Common myeloid progenitor, CD34-positive (primary cell): ENCODE measurements around the gene CCDC81.

Source experiments
- CTCF ChIA-PET: fragments of 350-600 bp; sonication (Branson Sonifier 250); formaldehyde crosslinking; loops from one replicate; lab custom pipeline; 2021; ENCODE audit warnings: antibody characterized with exemption; lab: Charles Lee
- POLR2A ChIA-PET: fragments of 350-600 bp; sonication (Branson Sonifier 250); formaldehyde crosslinking; loops from one replicate; lab custom pipeline; 2021; ENCODE audit warnings: antibody characterized with exemption; lab: Charles Lee
- DNase-seq, 3 donors: peaks; one replicate each; pipeline versions ENCODE4 v3.0.0 to v3.0.0-alpha.2; 2013
- H3K27ac ChIP-seq, 2 experiments: 1 replicate in 1 of 2; 2 replicates in 1 of 2; pipeline ENCODE4 v1.7.0; 2013; ENCODE audit warnings: inconsistent platforms in 2 of 2, low read length in 2 of 2, mild to moderate bottlenecking in 2 of 2, low read depth in 1 of 2, moderate library complexity in 1 of 2; ENCODE audit not compliant: severe bottlenecking in 2 of 2, insufficient read depth in 1 of 2, poor library complexity in 1 of 2
- H3K27me3 ChIP-seq, 5 experiments: replicated peaks in 2 of 5; 1 replicate in 3 of 5; 2 replicates in 2 of 5; pipeline versions ENCODE4 v1.6.1 to v1.7.0; 2013; ENCODE audit warnings: low read length in 4 of 5, mild to moderate bottlenecking in 2 of 5, moderate library complexity in 2 of 5, inconsistent platforms in 1 of 5; ENCODE audit not compliant: insufficient read depth in 5 of 5, control insufficient read depth in 4 of 5
- H3K36me3 ChIP-seq, 4 experiments: 1 replicate in 2 of 4; 2 replicates in 2 of 4; pipeline versions ENCODE4 v1.6.1 to v1.7.0; 2013; ENCODE audit warnings: low read length in 3 of 4, control low read depth in 1 of 4, mild to moderate bottlenecking in 1 of 4; ENCODE audit not compliant: control insufficient read depth in 4 of 4, insufficient read depth in 4 of 4
- H3K4me1 ChIP-seq, 4 experiments: 1 replicate in 3 of 4; 2 replicates in 1 of 4; pipeline versions ENCODE4 v1.6.1 to v1.7.1; 2013; ENCODE audit warnings: low read length in 3 of 4, mild to moderate bottlenecking in 3 of 4, control low read depth in 1 of 4, inconsistent platforms in 1 of 4, moderate library complexity in 1 of 4; ENCODE audit not compliant: control insufficient read depth in 4 of 4, insufficient read depth in 4 of 4; ENCODE audit errors: control extremely low read depth in 1 of 4
- H3K4me3 ChIP-seq, 7 experiments: 1 replicate in 4 of 7; 2 replicates in 3 of 7; pipeline versions ENCODE4 v1.5.1 to v1.7.0; 2013; ENCODE audit warnings: mild to moderate bottlenecking in 7 of 7, low read length in 6 of 7, moderate library complexity in 6 of 7, inconsistent platforms in 2 of 7, low read depth in 2 of 7, control low read depth in 1 of 7; ENCODE audit not compliant: insufficient read depth in 4 of 7, control insufficient read depth in 1 of 7; ENCODE audit errors: extremely low read depth in 1 of 7
- H3K9me3 ChIP-seq, 5 experiments: 1 replicate in 4 of 5; 2 replicates in 1 of 5; pipeline versions ENCODE4 v1.6.1 to v1.7.1; 2013; ENCODE audit warnings: low read length in 4 of 5, mild to moderate bottlenecking in 2 of 5, inconsistent platforms in 1 of 5, low read depth in 1 of 5, moderate library complexity in 1 of 5; ENCODE audit not compliant: control insufficient read depth in 4 of 5, insufficient read depth in 2 of 5; ENCODE audit errors: control extremely low read depth in 1 of 5
- WGBS: methylation state at CpG from one replicate; pipeline ENCODE4 v1.1.5; 2013; ENCODE audit not compliant: insufficient coverage; 5-methylcytosine and 5-hydroxymethylcytosine counted together

The CCDC81 gene

DNA sequence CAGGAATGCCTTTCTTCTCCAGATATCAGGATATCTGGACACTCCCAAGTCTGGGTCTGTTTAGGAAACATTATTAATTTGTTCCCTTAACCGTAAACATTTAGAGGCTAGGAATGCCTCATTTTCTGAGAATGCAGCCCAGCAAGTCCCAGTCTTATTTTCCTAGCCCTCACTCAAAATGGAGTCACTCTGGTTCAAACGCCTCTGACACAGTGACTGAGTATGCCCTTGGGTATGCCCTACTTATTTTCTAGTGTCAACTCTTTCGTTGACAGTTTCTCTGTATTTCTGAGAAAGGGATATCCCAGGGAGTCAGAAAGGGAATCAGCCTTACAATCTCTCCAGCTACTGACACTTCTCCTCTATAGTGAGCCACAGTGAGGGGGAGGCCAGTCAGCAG lies 16.0 kb upstream of the CCDC81 start:
- 100% methylated on average over 3 of the region's 3 CpGs for WGBS
- POLR2A ChIA-PET, result no interaction called here

DNA sequence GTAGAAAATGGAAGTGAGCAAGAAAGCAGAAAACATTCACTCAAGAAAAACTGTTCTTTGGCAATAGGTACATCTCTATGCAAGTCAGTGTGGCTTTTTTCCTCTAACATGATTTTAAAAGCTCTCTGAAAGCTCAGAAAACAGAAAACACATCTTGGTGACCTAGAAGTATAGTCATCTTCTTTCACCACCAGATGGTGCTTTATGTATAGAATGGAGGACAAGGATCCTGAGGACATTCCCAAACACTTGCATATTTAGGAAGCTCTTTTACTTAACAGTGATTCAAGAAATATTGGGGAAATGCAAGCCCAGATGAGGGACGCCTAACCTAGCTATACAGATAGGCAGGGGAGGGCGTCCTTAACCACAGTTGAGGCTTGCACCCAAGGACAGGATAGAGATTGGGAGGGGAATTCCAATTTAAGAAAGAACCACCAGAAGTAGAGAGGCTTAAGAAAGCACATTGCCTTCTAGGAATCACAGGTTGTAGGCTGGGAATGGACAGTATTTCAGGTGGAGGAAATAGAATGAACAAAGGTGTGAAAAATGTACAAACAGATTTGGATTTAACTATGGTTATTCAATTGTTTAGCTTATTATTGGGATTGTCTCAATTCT lies 13.8 kb upstream of the CCDC81 start:
- H3K4me3 ChIP-seq, result no peak overlapping the region
- no peaks in the 10 kb centered on the region for H3K36me3 ChIP-seq
- no peaks in the 10 kb centered on the region for H3K4me1 ChIP-seq
- POLR2A ChIA-PET, result no interaction called here
- H3K27me3 ChIP-seq, result no peaks in the 10 kb centered on the region
- peaks cover 0 to 3% (median 0%) of the 10 kb centered on the region in 5 experiments for H3K9me3 ChIP-seq
- CTCF ChIA-PET, result no interaction called here
- H3K27ac ChIP-seq, result no peak overlapping the region
- WGBS, result 83% methylated on average over 2 of the region's 2 CpGs
- no peak for DNase-seq

More for the DNA sequence above, 16.0 kb upstream of the CCDC81 start:
- CTCF ChIA-PET, result no interaction called here
- peaks cover 0 to 3% (median 0%) of the 10 kb centered on the region in 5 experiments for H3K9me3 ChIP-seq
- H3K27me3 ChIP-seq, result no peaks in the 10 kb centered on the region
- H3K4me1 ChIP-seq, result no peaks in the 10 kb centered on the region
- no peak overlapping the region for H3K4me3 ChIP-seq
- DNase-seq, result no peak
- H3K36me3 ChIP-seq, result no peaks in the 10 kb centered on the region
- H3K27ac ChIP-seq, result no peak overlapping the region

DNA sequence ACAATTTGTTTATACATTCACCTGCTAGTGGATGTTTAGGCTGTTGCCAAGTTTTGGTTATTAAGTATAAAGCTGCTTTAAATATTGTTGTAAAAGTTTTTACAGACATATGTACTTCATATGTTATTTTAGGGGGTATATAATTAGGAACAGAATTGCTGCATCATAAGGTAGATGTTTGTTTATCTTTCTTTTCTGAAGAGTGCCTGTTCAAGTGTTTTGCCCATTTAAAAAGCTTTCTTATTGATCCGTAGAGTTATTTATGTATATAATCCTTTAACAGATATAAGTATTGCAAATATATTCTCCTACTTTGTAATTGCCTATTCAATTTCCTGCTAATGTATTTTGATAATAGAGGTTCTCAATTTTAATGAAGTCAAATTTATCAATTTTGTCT lies 11.3 kb upstream of the CCDC81 start:
- no peak for DNase-seq
- no peaks in the 10 kb centered on the region for H3K36me3 ChIP-seq
- CTCF ChIA-PET, result no interaction called here
- no peaks in the 10 kb centered on the region for H3K4me1 ChIP-seq
- no peak overlapping the region for H3K27ac ChIP-seq
- no peaks in the 10 kb centered on the region for H3K27me3 ChIP-seq
- WGBS, result no CpG with 5 or more reads among the region's 1 CpG
- no peak overlapping the region for H3K4me3 ChIP-seq
- peaks cover 0 to 3% (median 0%) of the 10 kb centered on the region in 5 experiments for H3K9me3 ChIP-seq
- POLR2A ChIA-PET, result no interaction called here

DNA sequence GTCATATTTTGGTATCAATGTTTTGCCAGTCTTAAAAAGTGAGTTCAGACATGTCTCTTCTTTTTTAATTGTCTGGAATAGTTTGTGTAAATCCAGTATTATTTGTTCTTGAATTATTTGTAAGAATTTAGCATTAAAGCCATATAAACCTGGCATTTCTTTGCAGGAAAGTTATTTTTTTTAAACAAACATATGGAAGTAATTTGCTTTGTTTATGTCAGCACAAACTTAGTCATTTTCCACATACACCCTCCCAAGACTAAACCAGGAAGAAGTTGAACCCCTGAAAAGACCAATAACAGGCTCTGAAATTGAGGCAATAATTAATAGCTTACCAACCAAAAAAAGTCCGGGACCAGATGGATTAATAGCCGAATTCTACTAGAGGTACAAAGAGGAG lies 9.1 kb upstream of the CCDC81 start:
- H3K4me1 ChIP-seq, result peaks cover 0 to under 1% (median under 1%) of the 10 kb centered on the region in 4 experiments
- H3K9me3 ChIP-seq, result peaks cover 0 to 3% (median 0%) of the 10 kb centered on the region in 5 experiments
- WGBS, result no CpG with 5 or more reads among the region's 2 CpGs
- H3K36me3 ChIP-seq, result no peaks in the 10 kb centered on the region
- no peak overlapping the region for H3K4me3 ChIP-seq
- ChIA-PET CTCF (no interaction called here), POLR2A (no interaction called here)
- no peaks in the 10 kb centered on the region for H3K27me3 ChIP-seq
- DNase-seq, result no peak
- no peak overlapping the region for H3K27ac ChIP-seq

DNA sequence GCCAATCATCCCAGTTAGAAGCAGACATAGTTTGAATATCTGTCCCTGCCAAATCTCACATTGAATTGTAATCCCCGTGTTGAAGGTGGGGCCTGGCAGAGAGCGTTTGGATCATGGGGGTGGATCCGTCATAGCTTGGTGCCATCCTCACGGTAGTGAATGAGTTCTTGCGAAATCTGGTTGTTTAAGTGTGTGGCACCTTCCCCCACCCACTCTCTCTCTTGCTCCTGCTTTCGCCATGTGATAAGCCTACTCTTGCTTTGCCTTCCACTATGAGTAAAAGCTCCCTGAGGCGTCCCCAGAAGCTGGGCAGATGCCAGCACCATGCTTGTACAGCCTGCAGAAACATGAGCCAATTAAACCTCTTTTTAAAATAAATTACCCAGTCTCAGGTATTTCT lies 5.0 kb upstream of the CCDC81 start:
- 100% methylated on average over 2 of the region's 7 CpGs for WGBS
- peaks cover 0 to 6% (median 0%) of the 10 kb centered on the region in 5 experiments for H3K9me3 ChIP-seq
- H3K27me3 ChIP-seq, result peaks cover 0 to 2% (median 0%) of the 10 kb centered on the region in 5 experiments
- no peak for DNase-seq
- POLR2A ChIA-PET, result no interaction called here
- H3K4me3 ChIP-seq, result no peak overlapping the region
- peaks cover 0 to 14% (median 8%) of the 10 kb centered on the region in 4 experiments for H3K4me1 ChIP-seq
- H3K36me3 ChIP-seq, result no peaks in the 10 kb centered on the region
- no peak overlapping the region for H3K27ac ChIP-seq
- CTCF ChIA-PET, result no interaction called here

DNA sequence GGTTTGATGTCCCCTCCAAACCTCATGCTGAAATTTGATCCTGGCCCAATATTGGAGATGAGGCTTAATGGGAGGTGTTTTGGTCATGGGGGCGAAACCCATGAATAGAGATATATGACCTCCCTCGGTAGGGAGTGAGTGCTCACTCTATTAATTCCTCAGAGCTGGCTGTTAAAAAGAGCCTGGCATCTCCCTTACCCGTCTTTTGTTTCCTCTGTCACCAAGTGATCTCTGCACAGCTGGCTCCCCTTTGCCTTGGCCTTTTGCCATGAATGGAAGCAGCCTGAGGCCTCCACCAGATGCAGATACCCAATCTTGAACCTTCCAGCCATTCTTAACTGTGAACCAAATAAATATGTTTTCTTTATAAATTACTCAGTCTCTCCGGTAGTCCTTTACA lies 4.5 kb upstream of the CCDC81 start:
- DNase-seq, result no peak
- Histone ChIP-seq H3K4me3 (no peak overlapping the region), H3K9me3 (peaks cover 0 to 6% (median 4%) of the 10 kb centered on the region in 5 experiments), H3K36me3 (no peaks in the 10 kb centered on the region), H3K27me3 (peaks cover 0 to 4% (median 0%) of the 10 kb centered on the region in 5 experiments), H3K27ac (no peak overlapping the region), H3K4me1 (peaks cover 0 to 17% (median 8%) of the 10 kb centered on the region in 4 experiments)
- 81% methylated on average over 3 of the region's 4 CpGs for WGBS
- ChIA-PET CTCF (no interaction called here), POLR2A (no interaction called here)

DNA sequence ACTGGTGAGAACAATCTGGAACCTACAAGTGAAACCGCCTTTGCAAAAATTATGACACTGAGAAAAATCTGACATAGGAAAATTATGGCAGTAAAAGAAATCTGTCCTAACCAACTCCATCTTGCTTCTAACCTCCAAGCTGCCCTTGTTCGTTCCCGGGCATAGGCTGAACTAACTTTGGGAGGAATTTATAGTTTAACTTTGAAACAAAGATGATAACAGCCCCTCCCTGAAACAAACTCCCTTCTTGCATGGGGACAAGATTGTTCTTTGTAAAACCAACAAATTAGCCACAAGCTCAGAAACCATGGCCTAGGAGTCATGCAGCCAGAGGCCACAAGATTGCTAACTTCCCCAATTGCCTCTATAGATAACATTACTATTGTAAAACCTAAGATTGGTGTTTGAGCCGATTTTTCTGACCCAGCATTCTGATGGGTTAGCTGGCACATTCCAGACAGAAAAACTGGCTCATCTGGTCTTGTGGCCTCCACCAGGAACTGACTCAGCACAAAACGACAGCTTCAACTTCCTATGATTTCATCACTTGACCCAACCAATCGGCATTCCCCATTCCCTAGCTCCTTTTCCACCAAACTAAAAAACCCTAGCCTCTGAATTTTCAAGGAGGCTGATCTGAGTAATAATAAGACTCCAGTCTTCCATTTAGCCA lies 3.6 kb upstream of the CCDC81 start:
- 33% methylated on average over 4 of the region's 6 CpGs for WGBS

More for the DNA sequence above, 3.6 kb upstream of the CCDC81 start:
- Histone ChIP-seq H3K4me3 (no peak overlapping the region), H3K27ac (no peak overlapping the region), H3K9me3 (peaks cover 0 to 6% (median 4%) of the 10 kb centered on the region in 5 experiments), H3K4me1 (peaks cover 0 to 17% (median 8%) of the 10 kb centered on the region in 4 experiments), H3K36me3 (no peaks in the 10 kb centered on the region), H3K27me3 (peaks cover 0 to 4% (median 0%) of the 10 kb centered on the region in 5 experiments)
- POLR2A ChIA-PET, result no interaction called here
- peak; percentile 37 to 73 (median 62) for DNase-seq
- CTCF ChIA-PET, result no interaction called here
